ENCODE measurements around the gene CDCA7L. TPM values are rescaled to one million over a fixed set of nuclear protein-coding genes. Genes with fewer than 3 reads are reported as not detected.
"Not testable (repeated sequence)": the region's sequence is repeated elsewhere in the genome, so short reads cannot be mapped to it uniquely, and the experiment has no call there.

Gene CDCA7L
- total and polyA plus RNA-seq, 7 experiments from 2014 or later, result 24.3 to 70.4 (median 46.7) TPM

GRCh38 chr7:21893401-21893800 is 52.3 kb downstream of the CDCA7L start:
- Mint-ChIP-seq H3K4me1 (peaks cover 12 to 24% (median 15%) of the 10 kb centered on the region in 7 donors), H3K27ac (no peak overlapping the region), H3K27me3 (no peaks in the 10 kb centered on the region), H3K9me3 (peaks cover 0 to 7% (median 0%) of the 10 kb centered on the region in 11 donors), H3K36me3 (peaks cover 6 to 27% (median 10%) of the 10 kb centered on the region in 5 donors), H3K4me3 (no peak overlapping the region)
- CTCF ChIA-PET, result interaction anchor here (0.6 kb wide), 1 partner anchor 28 kb away, joined by 3 read pairs; no protein-coding TSS in a partner anchor
- Histone ChIP-seq H3K4me3 (ENCODE audit: low read length) (no peak overlapping the region), H3K4me1 (ENCODE audit: control insufficient read depth in 2 of 2, insufficient read depth in 2 of 2, low read length in 2 of 2) (peaks cover 0 to 13% of the 10 kb centered on the region in 2 donors), H3K36me3 (ENCODE audit: control insufficient read depth in 2 of 3, insufficient read depth in 3 of 3, low read length in 3 of 3) (no peaks in the 10 kb centered on the region), H3K27me3 (ENCODE audit: control insufficient read depth in 2 of 2, insufficient read depth in 2 of 2, low read length in 2 of 2) (no peaks in the 10 kb centered on the region), H3K9me3 (ENCODE audit: control insufficient read depth in 2 of 3, low read length in 3 of 3) (no peaks in the 10 kb centered on the region), H3K27ac (ENCODE audit: low read depth, low read length) (no peak overlapping the region)
- ATAC-seq (no peak), DNase-seq (no peak)
- POLR2A ChIA-PET, result no interaction called here
- intact Hi-C loops (cut with micrococcal nuclease), result no loop called here

GRCh38 chr7:21891291-21891690 is 54.4 kb downstream of the CDCA7L start:
- H3K36me3 ChIP-seq (ENCODE audit: control insufficient read depth in 2 of 3, insufficient read depth in 3 of 3, low read length in 3 of 3), result no peaks in the 10 kb centered on the region
- no peaks in the 10 kb centered on the region for H3K4me1 ChIP-seq (ENCODE audit: control insufficient read depth in 2 of 2, insufficient read depth in 2 of 2, low read length in 2 of 2)
- H3K27ac ChIP-seq (ENCODE audit: low read depth, low read length), result no peak overlapping the region
- no peaks in the 10 kb centered on the region for H3K9me3 ChIP-seq (ENCODE audit: control insufficient read depth in 2 of 3, low read length in 3 of 3)
- Mint-ChIP-seq H3K4me3 (no peak overlapping the region), H3K9me3 (no peaks in the 10 kb centered on the region), H3K36me3 (peaks cover 0 to 18% (median 6%) of the 10 kb centered on the region in 5 donors), H3K27me3 (no peaks in the 10 kb centered on the region), H3K27ac (peak overlapping the region in 1 of 9 donors; percentile 57), H3K4me1 (peaks cover 0 to 3% (median 0%) of the 10 kb centered on the region in 7 donors)
- H3K4me3 ChIP-seq (ENCODE audit: low read length), result no peak overlapping the region
- ATAC-seq (no peak), DNase-seq (no peak)
- H3K27me3 ChIP-seq (ENCODE audit: control insufficient read depth in 2 of 2, insufficient read depth in 2 of 2, low read length in 2 of 2), result no peaks in the 10 kb centered on the region
- ChIA-PET CTCF (no interaction called here), POLR2A (interaction anchor here (0.8 kb wide), 1 partner anchor 15 kb away, joined by 3 read pairs; no protein-coding TSS in a partner anchor)
- intact Hi-C loops (cut with micrococcal nuclease), result no loop called here

- Histone ChIP-seq H3K36me3 (ENCODE audit: control insufficient read depth in 2 of 3, insufficient read depth in 3 of 3, low read length in 3 of 3) (no peaks in the 10 kb centered on the region), H3K27ac (ENCODE audit: low read depth, low read length) (no peak overlapping the region), H3K27me3 (ENCODE audit: control insufficient read depth in 2 of 2, insufficient read depth in 2 of 2, low read length in 2 of 2) (no peaks in the 10 kb centered on the region), H3K9me3 (ENCODE audit: control insufficient read depth in 2 of 3, low read length in 3 of 3) (no peaks in the 10 kb centered on the region), H3K4me3 (ENCODE audit: low read length) (no peak overlapping the region), H3K4me1 (ENCODE audit: control insufficient read depth in 2 of 2, insufficient read depth in 2 of 2, low read length in 2 of 2) (no peaks in the 10 kb centered on the region)
- H3K9me3 Mint-ChIP-seq, result no peaks in the 10 kb centered on the region
- DNase-seq, result no peak
- CTCF ChIA-PET, result no interaction called here
- H3K36me3 Mint-ChIP-seq, result peaks cover 0 to 2% (median 0%) of the 10 kb centered on the region in 5 donors
- POLR2A ChIA-PET, result no interaction called here
- no peak for ATAC-seq
- H3K27ac Mint-ChIP-seq, result no peak overlapping the region
- H3K4me1 Mint-ChIP-seq, result no peaks in the 10 kb centered on the region
- no peak overlapping the region for H3K4me3 Mint-ChIP-seq
- H3K27me3 Mint-ChIP-seq, result no peaks in the 10 kb centered on the region
- intact Hi-C loops (cut with micrococcal nuclease), result no loop called here
Measured at GRCh38 chr7:21887779-21888178, 57.9 kb downstream of the CDCA7L start.

- intact Hi-C loops (cut with micrococcal nuclease), result no loop called here
- Mint-ChIP-seq H3K36me3 (no peaks in the 10 kb centered on the region), H3K9me3 (no peaks in the 10 kb centered on the region), H3K27ac (no peak overlapping the region), H3K4me3 (no peak overlapping the region), H3K4me1 (no peaks in the 10 kb centered on the region), H3K27me3 (no peaks in the 10 kb centered on the region)
- ChIA-PET CTCF (no interaction called here), POLR2A (no interaction called here)
- Histone ChIP-seq H3K9me3 (ENCODE audit: control insufficient read depth in 2 of 3, low read length in 3 of 3) (no peaks in the 10 kb centered on the region), H3K4me1 (ENCODE audit: control insufficient read depth in 2 of 2, insufficient read depth in 2 of 2, low read length in 2 of 2) (no peaks in the 10 kb centered on the region), H3K4me3 (ENCODE audit: low read length) (no peak overlapping the region), H3K27ac (ENCODE audit: low read depth, low read length) (no peak overlapping the region), H3K36me3 (ENCODE audit: control insufficient read depth in 2 of 3, insufficient read depth in 3 of 3, low read length in 3 of 3) (no peaks in the 10 kb centered on the region), H3K27me3 (ENCODE audit: control insufficient read depth in 2 of 2, insufficient read depth in 2 of 2, low read length in 2 of 2) (no peaks in the 10 kb centered on the region)
- ATAC-seq (no peak), DNase-seq (no peak)
Measured at GRCh38 chr7:21887353-21887752, 58.3 kb downstream of the CDCA7L start.

- Mint-ChIP-seq H3K27me3 (no peaks in the 10 kb centered on the region), H3K36me3 (no peaks in the 10 kb centered on the region), H3K4me1 (no peaks in the 10 kb centered on the region), H3K4me3 (no peak overlapping the region), H3K9me3 (no peaks in the 10 kb centered on the region), H3K27ac (no peak overlapping the region)
- H3K4me1 ChIP-seq (ENCODE audit: control insufficient read depth in 2 of 2, insufficient read depth in 2 of 2, low read length in 2 of 2), result no peaks in the 10 kb centered on the region
- ChIA-PET CTCF (no interaction called here), POLR2A (no interaction called here)
- no peak overlapping the region for H3K27ac ChIP-seq (ENCODE audit: low read depth, low read length)
- no peaks in the 10 kb centered on the region for H3K36me3 ChIP-seq (ENCODE audit: control insufficient read depth in 2 of 3, insufficient read depth in 3 of 3, low read length in 3 of 3)
- DNase-seq (no peak), ATAC-seq (no peak)
- no peaks in the 10 kb centered on the region for H3K9me3 ChIP-seq (ENCODE audit: control insufficient read depth in 2 of 3, low read length in 3 of 3)
- no peak overlapping the region for H3K4me3 ChIP-seq (ENCODE audit: low read length)
- no peaks in the 10 kb centered on the region for H3K27me3 ChIP-seq (ENCODE audit: control insufficient read depth in 2 of 2, insufficient read depth in 2 of 2, low read length in 2 of 2)
- intact Hi-C loops (cut with micrococcal nuclease), result no loop called here
Measured at GRCh38 chr7:21886396-21886795, 59.3 kb downstream of the CDCA7L start.

- Mint-ChIP-seq H3K9me3 (no peaks in the 10 kb centered on the region), H3K4me1 (peaks cover 0 to 1% (median 0%) of the 10 kb centered on the region in 7 donors), H3K27ac (no peak overlapping the region), H3K4me3 (no peak overlapping the region), H3K27me3 (no peaks in the 10 kb centered on the region), H3K36me3 (no peaks in the 10 kb centered on the region)
- H3K36me3 ChIP-seq (ENCODE audit: control insufficient read depth in 2 of 3, insufficient read depth in 3 of 3, low read length in 3 of 3), result no peaks in the 10 kb centered on the region
- DNase-seq (no peak), ATAC-seq (no peak)
- H3K4me1 ChIP-seq (ENCODE audit: control insufficient read depth in 2 of 2, insufficient read depth in 2 of 2, low read length in 2 of 2), result no peaks in the 10 kb centered on the region
- CTCF ChIA-PET, result no interaction called here
- intact Hi-C loops (cut with micrococcal nuclease), result no loop called here
- H3K27ac ChIP-seq (ENCODE audit: low read depth, low read length), result no peak overlapping the region
- POLR2A ChIA-PET, result no interaction called here
- no peak overlapping the region for H3K4me3 ChIP-seq (ENCODE audit: low read length)
- no peaks in the 10 kb centered on the region for H3K27me3 ChIP-seq (ENCODE audit: control insufficient read depth in 2 of 2, insufficient read depth in 2 of 2, low read length in 2 of 2)
- no peaks in the 10 kb centered on the region for H3K9me3 ChIP-seq (ENCODE audit: control insufficient read depth in 2 of 3, low read length in 3 of 3)
Measured at GRCh38 chr7:21884496-21884895, 61.2 kb downstream of the CDCA7L start.

- H3K4me3 Mint-ChIP-seq; intact Hi-C loops (cut with micrococcal nuclease); H3K4me1 ChIP-seq (ENCODE audit: control insufficient read depth in 2 of 2, insufficient read depth in 2 of 2, low read length in 2 of 2); ATAC-seq; H3K36me3 Mint-ChIP-seq; H3K4me1 Mint-ChIP-seq; POLR2A ChIA-PET; H3K9me3 ChIP-seq (ENCODE audit: control insufficient read depth in 2 of 3, low read length in 3 of 3); DNase-seq; H3K36me3 ChIP-seq (ENCODE audit: control insufficient read depth in 2 of 3, insufficient read depth in 3 of 3, low read length in 3 of 3); H3K27me3 ChIP-seq (ENCODE audit: control insufficient read depth in 2 of 2, insufficient read depth in 2 of 2, low read length in 2 of 2); CTCF ChIA-PET; H3K27ac Mint-ChIP-seq; H3K27ac ChIP-seq (ENCODE audit: low read depth, low read length); H3K27me3 Mint-ChIP-seq; H3K4me3 ChIP-seq (ENCODE audit: low read length); H3K9me3 Mint-ChIP-seq: not testable (repeated sequence)
Measured at GRCh38 chr7:21883501-21883900, 62.2 kb downstream of the CDCA7L start.
